AG09319 (cell line): ENCODE measurements around the gene MFAP5.

Experiments used
- DNase-seq: peaks from one replicate; pipeline ENCODE4 v3.0.0-alpha.2; 2010; ENCODE audit warnings: low read depth; ENCODE audit errors: extremely low read depth
- CTCF ChIP-seq: IDR thresholded peaks from 2 replicates; pipeline ENCODE4 v1.5.1; 2011; ENCODE audit warnings: low read depth, mild to moderate bottlenecking, inconsistent platforms, low read length, moderate library complexity

MFAP5 gene

GRCh38 chr12:8698132-8698851, 35.7 kb upstream of the MFAP5 start:
- DNase-seq: no peak

GRCh38 chr12:8697476-8698131, 35.0 kb upstream of the MFAP5 start, which contains the start of gene RIMKLB:
TSS of gene RIMKLB (plus strand) at chr12:8697991. CDS start at chr12:8713867, 15,876 bp downstream.
- DNase-seq: no peak
- TF ChIP-seq CTCF: no peak

More at GRCh38 chr12:8698132-8698851, 35.7 kb upstream of the MFAP5 start:
- TF ChIP-seq CTCF: no peak

- TF ChIP-seq CTCF: no peak
- no peak for DNase-seq
Measured at GRCh38 chr12:8697120-8697475, 34.5 kb upstream of the MFAP5 start.

- no peak for TF ChIP-seq CTCF
- no peak for DNase-seq
Measured at GRCh38 chr12:8696442-8697090, 33.9 kb upstream of the MFAP5 start.

- TF ChIP-seq CTCF: no peak
- no peak for DNase-seq
Measured at GRCh38 chr12:8695116-8695515, 32.5 kb upstream of the MFAP5 start.

- no peak for TF ChIP-seq CTCF
- no peak for DNase-seq
Measured at GRCh38 chr12:8692573-8692972, 29.9 kb upstream of the MFAP5 start.

- TF ChIP-seq CTCF: no peak
Measured at GRCh38 chr12:8689681-8690080, 27.1 kb upstream of the MFAP5 start.

More at GRCh38 chr12:8689681-8690080, 27.1 kb upstream of the MFAP5 start:
- DNase-seq: no peak
